Chondrocyte (in vitro differentiated cells): ENCODE results near the gene IFT80. TPM values are rescaled to one million over a fixed set of nuclear protein-coding genes. Genes with fewer than 3 reads are reported as not detected.

Source experiments
- DNase-seq: peaks from one replicate; pipeline ENCODE4 v3.0.0; 2021; ENCODE audit warnings: mixed read lengths, low spot score
- H3K27ac Mint-ChIP-seq: one replicate; pipeline ENCODE4 v1.8.0; 2021; ENCODE audit warnings: mild to moderate bottlenecking, moderate library complexity, mixed read lengths; ENCODE audit not compliant: unreplicated experiment
- H3K27me3 Mint-ChIP-seq: 2 replicates; pipeline ENCODE4 v1.8.0; 2021; ENCODE audit warnings: low read depth, mixed read lengths
- H3K36me3 Mint-ChIP-seq: 2 replicates; pipeline ENCODE4 v1.8.0; 2021; ENCODE audit warnings: low read depth, mixed read lengths
- H3K4me1 Mint-ChIP-seq: 2 replicates; pipeline ENCODE4 v1.8.0; 2021; ENCODE audit warnings: low read depth, mild to moderate bottlenecking, mixed read lengths
- H3K4me3 Mint-ChIP-seq: one replicate; pipeline ENCODE4 v1.8.0; 2021; ENCODE audit warnings: mild to moderate bottlenecking, moderate library complexity, mixed read lengths; ENCODE audit not compliant: unreplicated experiment
- H3K9me3 Mint-ChIP-seq: 2 replicates; pipeline ENCODE4 v1.8.0; 2021; ENCODE audit warnings: low read depth, mixed read lengths
- CTCF ChIP-seq: fragments of 200-600 bp; sonication (generic); IDR thresholded peaks from 2 replicates; pipeline ENCODE4 v1.5.0; 2021; ENCODE audit warnings: antibody characterized with exemption, mild to moderate bottlenecking, moderate library complexity
- total RNA-seq: library from RNA; stranded (reverse); gene quantifications from 3 replicates; pipeline ENCODE4 v1.2.1, GENCODE V29; 2021

Gene IFT80
- total RNA-seq, 1 donor from 2014 or later: 22.6 TPM

DNA sequence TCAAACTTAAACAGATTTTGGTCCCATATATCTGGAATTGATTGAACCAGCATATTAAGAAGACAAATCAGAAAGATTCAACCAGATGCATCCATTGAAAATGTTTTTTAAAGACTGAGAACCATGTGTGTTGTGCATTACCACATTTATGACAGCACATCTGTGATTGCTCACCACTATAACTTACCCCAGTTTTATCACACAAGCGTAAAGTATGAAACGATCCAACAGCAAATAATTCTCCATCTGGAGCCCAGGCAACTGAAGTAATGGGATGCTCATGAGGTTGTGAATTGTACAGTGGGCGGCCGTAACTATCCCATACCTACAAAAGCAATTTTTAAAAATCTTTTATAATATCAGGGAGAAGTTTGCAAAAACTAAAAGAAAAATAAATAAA lies 43.2 kb downstream of the IFT80 start:
- Mint-ChIP-seq H3K27ac (no peak overlapping the region), H3K4me3 (no peak overlapping the region), H3K27me3 (no peaks in the 10 kb centered on the region), H3K36me3 (peaks cover 11% of the 10 kb centered on the region), H3K4me1 (no peaks in the 10 kb centered on the region), H3K9me3 (no peaks in the 10 kb centered on the region)
- no peak for TF ChIP-seq CTCF
- no peak for DNase-seq

DNA sequence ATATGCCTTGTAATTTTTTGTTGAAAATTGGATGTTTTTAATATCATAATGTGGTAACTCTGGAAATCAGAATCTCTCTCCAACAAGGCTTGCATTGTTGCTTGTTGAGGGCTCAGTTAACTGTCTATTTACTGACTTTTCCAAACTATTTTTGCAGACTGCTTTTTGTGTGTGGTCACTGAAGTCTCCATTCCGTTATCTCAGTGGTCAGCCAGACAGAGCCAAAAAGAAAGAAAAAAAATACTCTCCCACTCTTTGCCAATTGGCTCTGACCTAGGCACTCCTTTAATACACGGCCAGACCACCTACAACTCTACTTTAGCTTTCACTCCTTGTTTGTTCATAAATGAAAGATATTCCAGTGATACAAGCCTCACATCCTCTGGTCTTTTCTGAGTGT lies 52.5 kb downstream of the IFT80 start:
- TF ChIP-seq CTCF: no peak
- Mint-ChIP-seq H3K27me3 (no peaks in the 10 kb centered on the region), H3K4me3 (no peak overlapping the region), H3K4me1 (peaks cover 3% of the 10 kb centered on the region), H3K36me3 (peaks cover 7% of the 10 kb centered on the region), H3K9me3 (no peaks in the 10 kb centered on the region), H3K27ac (no peak overlapping the region)
- DNase-seq: no peak

- Mint-ChIP-seq H3K9me3 (peaks cover 3% of the 10 kb centered on the region), H3K36me3 (peaks cover 10% of the 10 kb centered on the region), H3K4me3 (no peak overlapping the region), H3K4me1 (peaks cover 5% of the 10 kb centered on the region), H3K27me3 (no peaks in the 10 kb centered on the region), H3K27ac (no peak overlapping the region)
- no peak for DNase-seq
- TF ChIP-seq CTCF: peak; percentile 83
Measured at GRCh38 chr3:160343132-160343531, 55.9 kb downstream of the IFT80 start.

DNA sequence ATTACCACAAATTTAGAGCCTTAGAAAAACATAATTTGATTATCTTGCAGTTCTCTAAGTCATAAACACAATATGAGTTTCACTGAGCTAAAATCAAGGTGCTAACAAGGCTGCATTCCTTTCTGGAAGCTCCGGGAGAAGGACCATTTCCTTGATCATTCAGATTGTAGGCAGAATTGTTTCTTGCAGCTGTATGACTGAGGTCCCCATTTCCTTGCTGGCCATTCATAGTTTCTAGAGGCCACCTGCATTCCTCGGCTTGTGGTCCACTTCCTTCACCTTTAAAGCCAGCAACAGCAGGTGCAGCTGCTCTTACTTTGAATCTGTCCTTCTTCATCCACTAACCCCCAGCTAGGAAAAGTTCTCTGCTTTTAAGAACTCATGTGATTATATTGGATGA lies 58.7 kb downstream of the IFT80 start:
- peaks cover 10% of the 10 kb centered on the region for H3K9me3 Mint-ChIP-seq
- no peak for TF ChIP-seq CTCF
- H3K27ac Mint-ChIP-seq: no peak overlapping the region
- DNase-seq: no peak
- H3K4me1 Mint-ChIP-seq: peaks cover 5% of the 10 kb centered on the region
- peaks cover 15% of the 10 kb centered on the region for H3K36me3 Mint-ChIP-seq
- H3K4me3 Mint-ChIP-seq: no peak overlapping the region
- no peaks in the 10 kb centered on the region for H3K27me3 Mint-ChIP-seq

DNA sequence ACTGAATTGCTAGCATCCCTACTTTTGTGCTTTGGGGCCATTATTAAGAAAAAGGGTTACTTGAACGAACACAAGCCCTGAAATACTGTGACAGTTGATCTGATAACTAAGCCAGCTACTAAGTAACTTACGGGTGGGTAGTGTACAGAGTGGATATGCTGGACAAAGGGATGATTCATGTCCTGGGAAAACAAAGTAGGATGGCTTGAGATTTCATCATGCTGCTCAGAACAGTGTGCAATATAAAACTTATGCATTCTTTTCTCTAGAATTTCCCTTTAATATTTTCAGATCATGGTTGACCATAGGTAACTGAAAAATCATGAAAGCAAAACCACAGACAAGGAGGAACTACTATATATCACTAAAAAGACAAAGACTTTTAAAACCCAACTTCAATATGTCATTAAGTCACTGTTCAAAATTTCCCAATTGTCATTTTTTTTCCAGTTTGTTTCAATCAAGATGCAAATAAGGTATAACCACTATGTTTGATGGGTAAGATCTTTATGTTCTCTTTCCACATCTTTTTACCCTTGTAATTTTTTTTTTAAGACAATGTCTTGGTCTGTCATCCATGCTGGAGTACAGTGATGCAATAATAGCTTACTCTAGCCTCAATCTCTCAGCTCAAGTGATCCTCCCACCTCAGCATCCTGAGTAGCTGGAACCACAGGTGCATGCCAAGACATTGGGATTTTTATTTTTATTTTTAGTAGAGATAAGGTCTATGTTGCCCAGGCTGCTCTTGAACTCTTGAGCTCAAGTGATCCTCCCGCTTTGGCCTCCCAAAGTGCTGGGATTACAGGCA lies 67.7 kb downstream of the IFT80 start:
- Mint-ChIP-seq H3K27me3 (no peaks in the 10 kb centered on the region), H3K9me3 (peaks cover 9% of the 10 kb centered on the region), H3K4me1 (peaks cover 16% of the 10 kb centered on the region), H3K27ac (peak overlapping the region; percentile 97), H3K36me3 (peaks cover 4% of the 10 kb centered on the region), H3K4me3 (no peak overlapping the region)
- no peak for DNase-seq
- TF ChIP-seq CTCF: no peak
